Stimulated activated CD8-positive, alpha-beta memory T cell treated with anti-CD3 and anti-CD28 coated beads, Interleukin-15, amount 100 ng/mL, for 24 hours (primary cell): ENCODE data around the gene COLEC11.

Experiments used
- DNase-seq: peaks from one replicate; pipeline ENCODE4 v3.0.0-alpha.2; 2020; ENCODE audit warnings: low read depth

COLEC11 gene

DNA sequence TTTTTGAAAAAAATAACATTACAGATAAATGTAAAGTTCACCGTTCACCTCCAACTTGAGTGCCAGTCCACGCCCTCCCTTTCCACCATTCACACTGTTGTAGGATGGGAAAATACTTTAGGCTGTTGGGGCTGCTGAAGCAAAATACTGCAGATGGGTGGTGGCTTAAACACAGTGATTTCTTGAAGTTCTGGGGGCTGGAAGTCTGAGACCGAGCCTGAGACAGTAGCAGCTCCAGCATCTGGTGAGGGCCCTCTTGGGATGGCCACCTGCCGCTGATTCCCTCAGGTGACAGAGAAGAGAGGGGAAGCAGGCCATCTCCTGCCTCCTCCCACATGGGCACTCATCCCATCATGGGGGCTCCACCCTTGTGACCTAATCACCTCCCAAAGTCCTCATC, 80.8 kb downstream of the COLEC11 start:
- no peak for DNase-seq

DNA sequence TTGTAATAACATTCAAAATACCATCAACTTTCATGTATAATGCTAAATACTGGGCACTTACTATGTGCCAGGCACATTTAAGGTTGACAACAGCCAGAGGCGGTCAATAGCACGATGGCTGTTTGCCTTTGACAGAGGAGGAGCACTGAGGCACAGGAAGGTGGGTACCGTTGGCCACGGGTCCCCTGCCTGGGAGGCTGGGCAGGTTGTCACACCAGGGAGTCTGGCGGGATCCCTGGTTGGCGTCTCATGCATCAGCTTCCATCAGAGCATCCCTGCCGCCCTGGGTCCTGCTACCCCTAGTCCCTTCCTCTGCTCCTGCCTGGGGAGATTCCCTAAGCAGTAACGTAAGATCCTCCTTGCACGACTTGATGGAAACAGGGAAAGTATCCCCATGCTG, 82.5 kb downstream of the COLEC11 start:
- DNase-seq: no peak

DNA sequence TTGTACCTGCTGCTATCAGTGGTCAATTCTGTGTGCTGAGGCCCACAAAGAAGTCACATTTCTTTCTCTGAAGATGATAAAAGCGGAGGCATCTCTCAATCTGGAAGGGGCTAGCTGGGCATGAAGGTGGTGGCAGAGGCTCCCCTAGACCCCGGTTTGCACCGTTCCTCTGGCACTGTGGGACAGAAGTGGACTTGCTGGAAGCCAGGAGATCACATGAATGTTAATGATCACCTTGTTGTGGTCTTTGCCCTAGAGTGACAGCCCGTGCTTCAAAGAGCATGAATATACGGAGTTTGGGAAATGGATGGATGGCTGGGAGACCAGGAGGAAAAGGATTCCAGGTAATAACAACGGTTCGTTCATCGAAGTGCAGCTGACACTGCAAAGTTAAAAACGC, 83.3 kb downstream of the COLEC11 start:
- no peak for DNase-seq

DNA sequence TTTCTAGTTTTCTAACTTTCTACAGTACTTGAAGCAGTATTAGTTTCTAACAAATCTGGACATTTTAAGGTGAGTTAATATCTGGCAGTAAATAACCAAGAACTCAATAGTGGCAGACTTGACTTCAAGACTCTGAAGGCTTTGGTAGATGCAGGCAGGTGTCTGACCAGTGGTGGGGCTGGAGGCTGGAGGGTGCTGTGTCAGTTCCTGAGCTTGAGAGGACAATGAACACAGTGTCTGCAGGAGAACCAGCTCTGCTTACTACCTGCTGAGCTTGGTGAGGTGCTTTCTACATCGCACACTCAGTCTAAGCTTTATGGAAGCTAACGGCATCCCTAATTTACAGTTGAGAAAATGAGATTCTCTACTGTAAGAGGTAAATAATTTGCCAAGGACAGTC, 84.3 kb downstream of the COLEC11 start:
- no peak for DNase-seq

DNA sequence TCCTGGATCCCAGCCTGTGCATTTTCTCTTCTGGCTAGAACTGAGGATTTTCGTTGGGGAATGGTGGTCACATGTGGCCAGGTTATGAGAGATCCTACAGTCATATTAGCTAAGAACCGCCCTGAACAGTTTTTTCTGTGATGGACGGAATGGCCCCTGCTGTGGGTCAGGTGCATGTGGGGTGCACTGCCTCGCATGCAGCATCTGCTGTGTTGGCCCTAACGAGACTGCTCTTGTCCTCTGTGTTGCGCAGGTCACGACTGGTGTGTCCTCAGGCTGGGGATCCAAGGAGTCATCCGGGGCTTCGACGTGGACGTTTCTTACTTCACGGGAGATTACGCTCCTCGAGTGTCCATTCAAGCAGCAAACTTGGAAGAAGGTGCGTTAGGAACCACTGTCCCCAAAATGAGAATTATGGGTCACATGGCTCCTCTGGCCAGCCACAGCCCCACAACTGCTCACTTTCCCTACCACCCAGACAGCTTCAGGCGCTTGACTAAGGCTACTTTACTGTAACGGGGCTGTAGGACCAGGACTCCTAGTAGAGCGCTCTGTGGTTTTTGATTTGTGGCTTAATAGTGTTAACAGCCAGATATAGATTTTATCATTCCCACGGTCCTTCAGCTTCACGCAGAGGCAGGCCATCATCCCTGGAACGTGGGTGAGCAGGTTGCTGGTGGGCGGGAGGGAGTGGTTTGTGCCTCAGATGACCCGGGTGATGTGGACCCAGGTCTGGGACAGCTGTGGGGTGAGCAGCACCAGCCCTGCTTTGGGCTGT, 84.9 kb downstream of the COLEC11 start:
- DNase-seq: no peak

DNA sequence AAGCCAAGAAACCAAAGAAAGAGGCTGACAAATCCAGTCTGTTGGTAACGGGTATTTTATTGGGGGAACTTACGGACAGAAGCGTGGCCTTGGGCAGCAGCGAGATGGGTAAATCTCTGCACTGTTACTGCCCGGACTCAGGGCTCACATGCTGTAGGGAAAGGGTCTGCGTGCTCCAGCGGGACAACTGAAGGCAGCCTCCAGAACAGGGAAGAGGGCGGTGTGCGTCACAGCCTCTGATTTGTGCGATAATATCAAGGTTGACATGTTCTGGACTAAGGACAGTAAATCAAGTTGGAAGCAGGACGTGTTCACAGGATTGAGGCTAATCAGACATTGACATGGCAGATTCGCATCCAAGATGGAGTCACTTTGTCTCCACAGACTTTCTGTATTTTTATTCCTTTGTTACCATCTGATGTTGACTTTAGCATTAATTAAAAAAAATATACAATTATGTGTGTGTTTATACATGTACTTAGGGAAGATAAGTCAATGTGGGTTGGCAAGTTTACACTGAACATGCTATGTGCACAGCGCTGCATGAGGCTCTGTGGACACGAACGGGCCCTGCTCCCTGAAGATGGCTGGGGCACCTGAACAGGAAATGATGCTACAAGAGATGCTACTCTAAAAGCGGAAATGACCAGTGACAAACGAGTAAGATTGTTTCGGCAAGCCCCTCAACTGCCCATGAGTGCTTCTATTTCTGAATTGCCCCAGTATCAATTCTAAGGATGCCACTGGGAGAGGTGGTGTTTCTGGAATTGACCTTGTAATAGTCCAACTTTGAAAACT, 85.8 kb downstream of the COLEC11 start:
- DNase-seq: no peak

DNA sequence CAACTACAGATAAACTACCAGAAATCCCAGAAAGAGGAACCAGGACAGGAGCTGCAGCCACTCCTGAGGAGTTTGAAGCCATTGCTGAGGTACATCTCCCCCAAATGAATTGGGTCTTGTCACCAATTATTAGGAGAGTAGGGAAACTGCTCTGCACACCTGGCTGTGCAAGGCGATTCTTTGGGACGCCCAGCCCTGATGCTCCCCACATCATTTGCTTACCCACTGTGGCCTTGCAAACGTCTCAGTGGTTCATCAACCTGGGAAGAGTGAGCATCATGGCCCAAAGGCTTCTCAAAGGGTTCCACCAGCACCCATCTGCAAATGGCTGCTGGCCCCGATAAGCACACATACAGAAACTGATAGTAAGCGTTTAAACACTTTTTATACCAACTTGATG, 86.7 kb downstream of the COLEC11 start:
- DNase-seq: no peak

DNA sequence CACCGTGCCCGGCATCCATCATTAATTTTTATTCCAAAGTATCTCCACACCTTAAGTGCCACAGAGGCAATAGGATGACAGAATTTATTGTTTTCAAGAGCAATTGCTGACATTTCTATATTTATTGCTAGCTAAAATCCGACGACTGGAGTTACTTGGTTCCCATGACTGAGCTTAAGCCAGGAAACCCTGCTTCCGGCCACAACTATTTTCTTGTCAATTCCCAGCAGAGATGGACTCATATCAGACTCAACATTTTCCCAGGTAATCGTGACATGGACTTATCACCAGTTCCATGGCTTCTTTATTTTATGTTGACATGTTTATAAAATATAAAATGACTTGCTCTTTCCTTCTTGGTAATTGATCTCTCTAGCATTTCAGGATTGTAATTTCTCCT, 87.9 kb downstream of the COLEC11 start:
- no peak for DNase-seq

DNA sequence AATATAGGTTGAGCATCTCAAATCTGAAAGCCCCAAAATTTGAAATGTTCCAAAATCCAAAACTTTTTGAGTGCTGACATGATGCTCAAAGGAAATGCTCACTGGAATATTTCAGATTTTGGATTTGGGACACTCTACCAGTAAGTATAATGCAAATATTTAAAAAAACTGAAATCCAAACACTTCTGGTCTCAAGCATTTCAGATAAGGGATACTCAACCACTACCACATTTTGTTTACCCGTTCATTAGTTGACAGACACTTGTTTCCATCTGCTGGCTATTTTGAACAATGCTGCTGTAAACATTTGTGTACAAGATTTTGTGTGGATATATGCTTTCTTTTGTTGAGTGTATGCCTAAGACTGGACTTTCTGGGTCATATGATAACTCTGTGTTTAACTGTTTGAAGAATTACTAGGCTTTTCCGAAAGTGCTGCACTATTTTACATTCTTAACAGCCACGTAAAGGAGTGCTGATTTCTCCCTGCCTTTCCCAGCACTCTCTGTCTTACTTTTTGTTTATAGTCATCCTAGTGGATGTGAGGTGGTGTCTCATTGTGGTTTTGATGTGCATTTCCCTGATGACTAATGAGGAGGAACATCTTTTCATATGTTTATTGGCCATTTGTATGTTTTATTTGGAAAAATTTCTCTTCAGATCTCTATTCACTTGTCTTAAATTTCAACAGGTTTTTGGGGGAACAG, 89.0 kb downstream of the COLEC11 start:
- no peak for DNase-seq

DNA sequence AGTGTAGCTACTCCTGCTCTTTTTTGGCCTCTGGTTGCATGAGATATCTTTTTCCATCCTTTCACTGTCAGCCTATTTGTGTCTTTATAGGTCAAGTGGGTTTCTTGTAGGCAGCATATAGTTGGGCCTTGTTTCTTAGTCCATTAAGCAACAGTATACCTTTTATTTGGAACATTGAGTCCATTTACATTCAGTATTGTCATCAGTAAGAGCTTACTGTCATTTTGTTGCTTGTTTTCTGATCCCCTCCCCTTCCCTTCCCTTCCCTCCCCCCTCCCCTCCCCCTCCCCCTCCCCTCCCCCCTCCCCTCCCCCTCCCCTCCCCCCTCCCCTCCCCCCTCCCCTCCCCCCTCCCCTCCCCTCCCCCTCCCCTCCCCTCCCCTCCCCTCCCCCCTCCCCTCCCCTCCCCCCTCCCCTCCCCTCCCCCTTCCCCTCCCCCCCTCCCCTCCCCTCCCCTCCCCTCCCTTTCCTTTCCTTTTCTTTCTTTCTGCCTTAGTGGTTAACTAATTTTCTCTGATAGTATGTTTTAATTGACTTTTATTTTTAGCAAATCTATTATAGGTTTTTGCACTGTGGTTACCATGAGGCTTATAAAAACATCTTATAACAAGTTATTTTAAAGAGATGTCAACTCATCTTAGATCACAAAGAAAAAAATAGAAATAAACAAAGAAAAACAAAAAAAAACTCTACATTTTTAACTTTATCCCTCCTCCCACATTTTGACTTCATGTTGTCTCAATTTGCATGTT, 95.3 kb downstream of the COLEC11 start:
- DNase-seq: no peak

DNA sequence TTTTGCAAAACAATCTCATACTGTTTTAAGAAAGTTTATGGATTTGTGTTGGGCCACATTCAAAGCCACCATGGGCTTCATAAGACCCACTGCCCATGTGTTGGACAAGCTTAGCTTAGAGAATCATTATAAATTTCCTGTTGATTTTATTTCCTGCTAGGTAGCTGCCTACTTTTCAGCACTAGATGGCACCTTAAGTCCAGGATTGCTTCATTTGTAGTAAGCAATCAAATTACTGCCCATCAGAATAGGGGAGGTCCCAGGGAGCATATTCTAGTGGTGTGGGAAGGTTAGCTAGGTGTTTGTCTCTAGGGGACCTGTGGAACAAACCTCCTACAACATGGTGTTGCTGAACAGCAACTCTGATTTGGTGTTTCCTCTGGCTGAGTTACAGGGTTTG, 97.5 kb downstream of the COLEC11 start:
- DNase-seq: no peak
